GM19438 (cell line): Measurements from ENCODE around the gene WFIKKN2.
"Not testable (repeated sequence)": the region's sequence is repeated elsewhere in the genome, so short reads cannot be mapped to it uniquely, and the experiment has no call there.

Source experiments
- ATAC-seq: cut with Tn5 transposase; IDR thresholded peaks from one replicate; pipeline ENCODE4 v1.9.1; 2021; ENCODE audit warnings: low read depth; ENCODE audit not compliant: unreplicated experiment

WFIKKN2 gene

DNA sequence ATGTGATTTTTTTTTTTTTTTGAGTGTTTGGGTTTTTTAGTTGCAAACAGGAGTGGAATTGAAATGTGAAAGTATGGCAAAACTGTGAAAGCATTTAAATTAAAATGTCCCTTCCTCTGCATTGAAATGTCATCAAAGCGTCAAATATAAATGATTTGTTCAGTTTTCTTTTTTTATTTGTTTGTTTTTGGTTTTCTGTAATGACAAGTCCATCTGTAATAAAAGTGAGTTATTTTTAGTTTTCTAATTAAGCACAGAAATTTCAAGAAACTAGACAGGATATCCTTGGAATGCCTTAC is 32.7 kb downstream of the WFIKKN2 start:
- ATAC-seq, result no peak

DNA sequence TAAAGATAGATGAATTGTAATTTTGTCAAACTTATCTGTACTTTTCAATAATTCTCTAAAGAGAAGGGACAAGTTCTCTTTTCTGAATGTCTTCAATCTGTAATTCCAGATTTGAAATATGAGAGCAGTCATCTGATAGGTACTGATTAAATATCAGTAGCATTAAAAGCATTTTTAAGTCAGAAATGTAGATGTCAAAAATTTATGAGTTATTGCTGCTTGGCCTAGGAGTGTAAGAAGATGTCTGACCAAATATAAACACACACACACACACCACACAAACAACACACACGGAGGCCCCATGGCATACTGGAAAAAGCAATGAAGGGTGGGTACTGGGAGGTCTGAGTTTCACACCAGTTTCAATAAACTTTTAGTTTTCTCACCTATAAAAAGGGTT is 33.2 kb downstream of the WFIKKN2 start:
- no peak for ATAC-seq

DNA sequence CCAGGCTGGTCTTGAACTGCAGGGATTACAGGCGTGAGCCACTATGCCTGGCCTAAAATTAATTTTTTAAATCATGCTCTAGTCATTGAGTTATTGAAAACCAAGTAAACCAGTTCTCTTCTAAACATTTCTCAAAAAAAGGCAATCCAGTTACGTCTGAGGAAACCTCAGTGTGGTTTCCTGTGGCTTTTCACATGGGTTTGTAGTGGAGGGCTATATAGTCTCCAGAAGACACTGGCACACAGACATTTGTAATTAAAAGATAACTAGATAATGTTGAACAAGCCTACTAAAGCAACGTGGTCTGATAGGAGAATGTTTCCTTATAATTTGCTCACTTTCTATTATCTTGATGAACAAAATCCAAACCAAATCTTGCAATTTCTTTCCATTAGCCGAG is 36.0 kb downstream of the WFIKKN2 start:
- no peak for ATAC-seq

DNA sequence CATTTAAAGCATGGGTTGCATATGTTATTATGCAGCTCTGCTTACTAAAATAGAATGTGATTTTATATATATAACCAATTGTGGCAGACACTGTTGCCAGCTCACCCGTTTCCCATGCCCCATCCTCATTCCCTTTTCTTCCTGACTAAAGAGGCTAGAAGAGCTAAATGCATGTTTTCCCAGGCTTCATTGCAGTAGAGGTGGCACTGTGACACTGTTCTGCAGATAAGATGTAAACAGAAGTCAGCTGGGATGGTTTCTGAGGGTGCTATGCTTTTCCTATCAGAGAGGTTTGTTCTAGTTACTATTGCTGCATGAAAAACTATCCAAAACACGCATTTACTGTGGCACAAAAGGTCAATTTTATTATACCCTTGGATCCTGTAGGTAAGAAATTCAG is 36.5 kb downstream of the WFIKKN2 start:
- ATAC-seq, result no peak

DNA sequence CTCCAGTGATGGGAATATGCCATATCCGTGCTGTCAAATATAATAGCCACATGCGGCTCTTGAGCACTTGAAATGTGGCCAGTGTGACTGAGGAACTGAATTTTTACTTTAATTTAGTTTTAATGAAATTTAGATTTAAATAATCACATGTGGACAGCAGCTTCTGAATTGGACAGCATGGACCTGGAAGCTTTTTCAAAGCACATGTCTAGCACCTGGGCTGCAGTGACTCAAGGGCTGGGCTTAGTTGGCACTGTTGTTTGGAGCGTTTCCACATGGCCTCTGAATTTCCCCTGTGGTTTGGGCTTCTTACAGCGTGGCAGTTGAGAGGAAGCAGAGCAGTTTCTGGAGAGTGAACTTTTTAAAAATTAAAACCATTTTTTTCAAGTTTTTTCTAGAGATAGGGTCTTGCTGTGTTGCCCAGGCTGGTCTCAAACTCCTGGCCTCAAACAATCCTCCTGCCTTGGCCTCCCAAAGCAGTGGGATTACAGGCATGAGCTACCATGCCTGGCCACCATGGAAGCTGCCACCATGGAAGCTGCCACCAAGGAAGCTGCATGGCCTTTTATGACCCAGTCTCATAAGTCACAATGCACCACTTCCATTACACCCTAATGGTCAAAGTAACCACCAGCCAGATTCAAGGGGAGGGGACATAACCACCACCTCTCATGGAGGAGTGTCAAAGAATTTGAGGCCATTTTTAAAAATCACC is 37.5 kb downstream of the WFIKKN2 start:
- ATAC-seq, result no peak

DNA sequence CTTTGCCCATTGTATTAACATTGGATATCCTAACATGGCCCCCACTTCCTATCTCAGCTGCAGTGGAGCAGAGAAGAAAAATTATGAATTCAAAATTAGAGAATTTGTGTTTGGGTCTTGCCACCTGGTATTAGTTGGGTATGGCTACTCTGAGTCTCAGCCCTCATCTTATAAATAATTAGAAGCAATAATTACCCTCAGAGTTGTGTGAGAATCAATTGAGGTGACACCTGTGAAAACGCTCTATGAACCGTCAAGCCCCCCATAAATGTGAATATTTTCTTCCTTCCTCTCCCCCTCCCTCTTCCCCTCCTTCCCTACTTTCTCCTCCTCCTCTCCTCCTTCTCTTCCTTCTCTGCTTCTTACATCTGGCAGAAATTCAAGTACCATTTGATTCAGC is 39.7 kb downstream of the WFIKKN2 start:
- no peak for ATAC-seq

DNA sequence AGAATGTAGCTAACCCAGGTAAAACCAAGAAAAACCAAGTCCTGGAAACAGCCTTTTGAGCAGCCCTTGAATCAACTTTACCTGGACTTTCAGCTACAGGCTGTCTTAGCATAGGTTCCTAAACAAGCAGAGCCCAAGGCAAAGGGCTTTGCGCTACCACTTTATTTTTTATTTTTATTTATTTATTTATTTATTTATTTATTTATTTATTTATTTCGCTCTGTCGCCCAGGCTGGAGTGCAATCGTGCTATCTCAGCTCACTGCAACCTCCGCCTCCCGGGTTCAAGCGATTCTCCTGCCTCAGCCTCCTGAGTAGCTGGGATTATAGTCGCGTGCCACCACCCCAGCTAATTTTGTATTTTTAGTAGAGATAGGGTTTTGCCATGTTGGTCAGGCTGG is 41.7 kb downstream of the WFIKKN2 start:
- not testable (repeated sequence) for ATAC-seq

DNA sequence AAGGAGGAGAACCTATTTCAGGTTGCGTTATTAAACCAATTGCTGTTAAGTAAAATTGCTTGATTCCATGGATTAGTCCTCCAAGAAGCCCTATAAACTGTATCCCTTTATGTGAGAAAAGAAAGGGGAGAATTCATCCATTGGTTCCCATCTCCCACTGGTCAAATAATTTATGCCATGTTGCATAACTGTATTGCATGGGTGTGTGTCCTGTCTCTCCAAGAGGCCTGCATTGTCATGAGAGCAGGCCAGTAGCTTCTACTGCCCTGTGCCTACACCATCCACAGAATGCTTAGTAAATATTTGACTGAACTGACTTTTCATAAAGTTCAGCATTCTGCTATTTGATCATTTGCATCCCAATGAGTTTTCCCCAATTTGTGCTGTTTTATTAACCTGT is 42.5 kb downstream of the WFIKKN2 start:
- no peak for ATAC-seq

DNA sequence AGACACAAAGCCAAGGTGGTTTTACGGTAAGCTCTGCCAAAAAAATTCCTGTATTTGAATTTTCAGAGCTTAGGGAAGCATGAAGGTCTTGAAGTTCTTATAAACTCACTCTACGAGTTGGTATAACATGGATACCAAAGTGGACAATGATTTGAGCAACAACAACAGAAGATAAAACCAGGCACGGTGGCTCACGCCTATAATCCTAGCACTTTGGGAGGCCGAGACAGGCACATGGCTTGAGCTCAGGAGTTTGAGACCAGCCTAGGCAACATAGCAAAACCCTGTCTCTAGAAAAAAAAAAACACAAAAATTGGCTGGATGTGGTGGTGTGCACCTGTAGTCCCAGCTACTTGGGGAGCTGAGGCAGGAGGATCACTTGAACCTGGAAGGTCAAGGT is 43.7 kb downstream of the WFIKKN2 start:
- ATAC-seq, result no peak

DNA sequence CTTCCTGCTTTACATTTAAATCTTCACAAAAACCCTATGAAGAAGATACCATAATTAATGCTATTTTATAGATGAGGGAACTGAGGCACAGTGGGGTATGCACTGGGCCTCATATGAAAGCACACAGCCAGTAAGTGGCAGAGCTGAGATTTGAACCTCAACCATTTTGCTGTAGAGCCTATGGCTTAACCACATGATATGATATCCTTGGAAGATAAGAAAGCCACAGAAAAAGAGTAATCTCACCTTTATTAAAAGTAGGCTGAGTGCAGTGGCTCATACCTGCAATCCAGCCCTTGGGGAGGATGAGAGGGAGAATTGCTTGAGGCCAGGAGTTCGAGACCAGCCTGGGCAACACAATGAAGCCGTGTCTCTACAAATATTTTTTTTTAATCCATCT is 45.8 kb downstream of the WFIKKN2 start:
- ATAC-seq, result no peak

DNA sequence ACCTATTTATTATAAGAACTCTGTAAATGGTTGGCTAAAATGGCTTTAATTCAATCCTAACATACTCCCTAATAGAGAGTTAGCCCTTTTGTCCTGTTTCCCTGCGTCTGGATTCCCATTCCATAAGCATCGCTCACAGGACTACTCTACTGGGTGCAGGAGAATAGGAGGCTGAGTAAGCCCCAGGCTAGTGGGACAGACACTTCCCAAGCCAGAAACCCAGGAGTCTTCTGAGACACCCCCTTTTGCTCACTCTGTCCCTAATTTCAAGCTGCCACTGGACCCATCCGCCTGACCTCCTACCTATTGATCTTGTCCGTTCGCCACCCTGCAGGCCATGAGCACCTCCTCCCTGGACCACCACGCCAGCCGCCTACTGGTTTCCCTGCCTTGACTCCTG is 47.5 kb downstream of the WFIKKN2 start:
- no peak for ATAC-seq

DNA sequence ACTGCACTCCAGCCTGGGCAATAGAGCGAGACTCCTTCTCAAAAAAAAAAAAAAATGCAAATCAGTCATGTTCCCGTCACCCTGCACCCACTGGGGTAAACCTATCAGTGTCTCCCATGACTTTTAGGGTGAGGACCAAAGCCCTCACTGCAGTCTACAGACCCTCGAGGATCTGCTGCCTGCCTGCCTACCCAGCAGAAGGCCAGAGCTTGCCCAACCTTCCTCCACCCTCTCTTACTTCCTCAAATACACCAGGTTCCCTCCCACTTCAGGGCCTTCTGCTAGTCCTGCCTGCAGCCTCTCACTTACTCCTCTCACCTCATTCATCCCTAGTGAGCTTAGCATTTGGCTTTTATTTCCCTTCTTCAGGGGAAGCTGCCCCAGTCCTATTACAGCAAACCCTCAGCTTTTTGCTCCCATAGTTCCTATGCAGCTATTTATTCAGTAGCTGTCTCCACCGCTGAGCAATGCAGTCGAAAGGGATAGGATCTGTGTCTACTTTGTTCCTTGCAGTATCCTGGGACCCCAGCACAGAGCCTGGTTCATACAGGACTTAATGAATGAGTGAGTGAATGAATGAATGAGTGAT is 48.6 kb downstream of the WFIKKN2 start:
- no peak for ATAC-seq

DNA sequence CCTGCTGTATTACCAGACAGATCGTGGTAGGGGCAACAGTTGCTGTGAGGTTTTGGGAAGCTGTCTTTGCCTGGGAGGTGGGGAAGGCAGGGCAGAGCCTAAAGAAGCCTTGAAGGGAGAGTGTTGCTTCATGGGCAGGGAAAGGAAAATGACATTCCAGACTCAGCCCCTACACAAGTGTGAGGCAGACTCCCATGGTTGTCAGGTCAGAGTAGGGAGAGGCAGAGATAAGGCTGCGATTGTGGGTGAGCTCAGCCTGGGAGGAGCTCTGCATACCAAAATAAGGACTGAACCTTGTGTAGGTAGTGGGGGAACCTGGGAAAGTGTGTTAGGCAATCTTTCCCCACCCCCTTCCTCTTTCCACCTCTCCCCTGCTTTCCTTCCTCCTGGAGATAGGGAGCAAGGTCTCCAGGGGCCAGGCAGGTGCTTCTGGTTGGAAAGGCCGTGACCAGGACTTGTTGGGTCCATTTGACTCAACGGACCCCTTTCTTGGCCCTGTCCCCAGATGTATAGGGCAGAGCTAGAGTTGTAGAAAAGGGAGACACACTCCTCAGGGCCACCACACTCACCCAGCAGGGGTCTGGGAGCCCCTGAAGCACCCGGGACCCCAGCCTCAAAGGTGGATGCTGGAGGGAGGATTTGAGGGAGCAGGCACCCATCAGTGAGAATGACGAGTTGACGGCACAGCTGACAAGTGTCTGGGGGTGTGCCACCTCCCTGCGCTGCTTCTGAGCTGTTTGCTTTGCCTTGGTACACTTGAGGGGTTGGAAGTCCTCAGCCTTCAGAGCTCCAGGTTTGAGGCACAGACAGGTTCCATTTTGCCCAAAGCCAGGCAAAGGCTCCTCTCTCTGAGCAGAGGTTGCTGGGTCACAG is 49.3 kb downstream of the WFIKKN2 start:
- no peak for ATAC-seq

DNA sequence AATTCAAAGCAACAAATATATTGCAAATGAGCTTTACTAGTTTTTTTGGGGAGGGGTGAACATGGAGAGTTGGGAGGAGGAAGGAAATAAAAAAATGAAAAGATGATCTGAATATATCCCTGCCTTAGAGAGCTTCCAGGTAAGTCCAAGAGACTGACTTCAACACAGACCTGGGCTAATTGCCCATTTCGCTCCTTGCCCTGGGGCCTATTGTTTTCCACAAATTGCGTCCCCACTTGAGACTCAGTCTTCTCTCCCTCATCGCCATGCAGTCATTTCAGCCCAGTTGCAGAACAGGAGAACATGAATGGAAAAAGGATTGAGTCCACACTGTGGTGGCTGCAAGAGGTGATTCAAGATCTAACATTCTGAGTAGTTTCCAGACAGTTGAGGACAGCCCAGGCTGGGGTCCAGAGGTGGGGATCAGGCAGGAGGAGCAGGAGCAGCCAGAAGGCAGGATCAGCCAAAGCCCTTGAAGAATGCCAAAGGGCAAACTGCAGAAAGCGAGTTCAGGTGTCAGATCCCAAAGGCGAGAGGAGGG is 52.4 kb downstream of the WFIKKN2 start:
- no peak for ATAC-seq

DNA sequence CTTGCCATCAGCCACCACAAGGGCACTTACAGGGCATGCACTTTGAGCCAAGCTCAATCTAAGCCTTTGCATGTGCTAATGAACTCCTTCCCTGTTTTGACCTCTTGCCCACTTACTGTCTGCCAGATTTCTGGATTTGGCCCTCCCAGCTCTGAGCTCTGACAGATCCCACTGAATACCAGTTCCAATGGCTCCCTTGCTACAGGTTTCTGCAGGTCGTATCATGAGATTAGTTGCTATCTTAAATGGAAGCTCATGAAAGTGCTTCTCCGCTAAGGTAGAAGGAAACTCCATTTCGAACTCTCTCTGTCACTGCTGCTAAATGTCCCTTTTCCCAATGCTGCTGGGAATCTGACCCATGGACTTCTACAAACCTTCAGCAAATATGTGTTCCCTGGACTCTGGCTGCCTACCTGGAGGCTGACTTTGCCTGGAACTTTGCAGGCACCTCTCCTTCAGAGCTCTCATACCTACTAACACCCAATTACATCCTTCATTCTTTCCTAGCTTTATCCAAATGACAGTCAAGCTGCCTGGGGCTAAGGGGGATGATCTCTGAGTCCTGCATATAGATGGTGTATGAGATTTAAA is 54.2 kb downstream of the WFIKKN2 start:
- ATAC-seq, result no peak

DNA sequence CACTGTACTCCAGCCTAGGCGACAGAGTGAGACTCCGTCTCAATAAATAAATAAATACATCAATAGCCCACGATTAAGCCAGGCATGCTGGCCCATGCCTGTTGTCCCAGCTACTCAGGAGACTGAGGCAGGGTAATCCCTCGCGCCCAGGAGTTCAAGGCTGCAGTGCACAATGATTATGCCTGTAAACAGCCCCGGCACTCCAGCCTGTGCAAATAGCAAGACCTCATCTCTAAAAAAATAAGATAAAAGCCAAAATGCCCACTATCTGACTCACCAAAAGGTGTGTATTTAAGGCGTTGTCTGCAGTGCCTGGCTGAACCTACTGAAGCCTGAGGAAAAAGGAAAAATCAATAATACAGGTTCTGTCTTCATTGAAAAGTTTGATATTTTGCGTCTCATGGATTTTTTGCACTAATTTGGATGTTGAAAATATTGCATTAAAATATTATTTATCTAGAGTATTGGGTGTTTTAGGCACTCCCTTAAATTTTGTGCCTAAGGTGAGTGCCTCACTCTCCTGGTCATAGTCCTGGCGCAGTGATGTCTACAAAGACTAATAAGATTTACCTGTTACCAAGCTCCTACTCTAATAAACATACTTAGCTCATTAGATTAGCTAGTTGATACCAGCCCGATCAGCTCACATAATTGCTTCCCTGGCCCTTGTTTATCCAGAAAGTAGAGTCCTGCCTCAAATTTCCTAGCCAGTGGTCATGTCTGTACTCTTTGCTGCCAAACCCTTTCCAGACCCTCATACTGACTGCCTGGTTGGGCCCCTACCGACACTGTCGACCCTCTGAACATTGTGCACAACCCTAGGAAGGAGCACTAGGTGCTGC is 55.5 kb downstream of the WFIKKN2 start:
- no peak for ATAC-seq

DNA sequence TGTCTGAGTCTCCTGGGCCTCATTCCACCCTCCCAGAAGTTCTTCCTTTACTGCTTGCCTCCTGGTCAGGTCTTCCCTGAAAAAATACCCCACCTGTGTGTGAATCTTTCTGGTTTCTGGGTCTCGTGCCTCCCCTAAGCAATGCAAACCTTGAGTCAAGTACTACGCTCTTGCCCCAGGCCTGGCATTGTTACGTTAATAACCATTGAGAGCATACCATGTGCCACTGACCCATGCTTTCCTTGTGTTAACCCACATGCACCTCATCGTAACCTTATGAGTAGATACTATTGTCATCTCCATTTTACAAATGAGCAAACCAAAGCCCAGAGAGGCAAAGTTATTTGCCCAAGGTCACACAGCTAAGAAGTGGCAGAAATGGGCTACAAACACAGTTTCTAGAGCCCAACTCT is 56.2 kb downstream of the WFIKKN2 start:
- no peak for ATAC-seq
